Measurements from ENCODE around the gene OGDH. TPM values are rescaled to one million over a fixed set of nuclear protein-coding genes. Genes with fewer than 3 reads are reported as not detected.
"Not testable (repeated sequence)": the region's sequence is repeated elsewhere in the genome, so short reads cannot be mapped to it uniquely, and the experiment has no call there.

Gene OGDH
- total RNA-seq, 3 donors from 2014 or later (not counting 1 experiment from before 2014, with no cell fraction given), result 69.2 to 86.7 (median 81.4) TPM

GRCh38 chr7:44727158-44727936, 120.9 kb downstream of the OGDH start:
- WGBS (ENCODE audit: insufficient coverage), result 69% methylated on average over 6 of the region's 6 CpGs
- Histone ChIP-seq H3K9me3 (ENCODE audit: control insufficient read depth, insufficient read depth, low read length) (no peaks in the 10 kb centered on the region), H3K4me3 (ENCODE audit: low read length) (no peak overlapping the region), H3K36me3 (ENCODE audit: control insufficient read depth, insufficient read depth, low read length) (no peaks in the 10 kb centered on the region), H3K4me1 (ENCODE audit: control insufficient read depth, insufficient read depth, low read length) (no peaks in the 10 kb centered on the region), H3K27ac (ENCODE audit: low read length) (no peak overlapping the region), H3K27me3 (ENCODE audit: control insufficient read depth, insufficient read depth, low read length) (no peaks in the 10 kb centered on the region)
- intact Hi-C loops (cut with micrococcal nuclease), result no loop called here
- TF ChIP-seq CTCF (IDR thresholded peaks at IDR 0.05), result no peak
- Mint-ChIP-seq H3K9me3 (no peaks in the 10 kb centered on the region), H3K27ac (no peak overlapping the region), H3K27me3 (ENCODE audit: low read depth in 2 of 2) (peaks cover 0 to 3% of the 10 kb centered on the region in 2 donors), H3K4me1 (peaks cover 0 to 5% of the 10 kb centered on the region in 2 donors), H3K4me3 (no peak overlapping the region), H3K36me3 (no peaks in the 10 kb centered on the region)
- ATAC-seq, result no peak
- DNase-seq, result no peak

DNA sequence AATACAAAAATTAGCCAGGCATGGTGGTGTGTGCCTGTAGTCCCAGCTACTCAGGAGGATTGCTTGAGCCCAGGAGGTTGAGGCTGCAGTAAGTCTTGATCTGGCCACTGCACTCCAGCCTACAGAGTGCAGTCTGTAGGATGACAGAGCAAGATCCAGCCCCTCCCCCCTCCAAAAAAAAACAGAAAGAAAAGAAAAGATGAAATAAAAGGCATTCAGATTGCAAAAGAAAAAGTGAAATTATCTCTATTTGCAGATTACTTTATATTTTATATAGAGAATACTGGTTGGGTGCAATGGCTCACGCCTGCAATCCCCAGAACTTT, 121.5 kb downstream of the OGDH start:
- no peak overlapping the region for H3K27ac ChIP-seq (ENCODE audit: low read length)
- no peaks in the 10 kb centered on the region for H3K36me3 ChIP-seq (ENCODE audit: control insufficient read depth, insufficient read depth, low read length)
- Mint-ChIP-seq H3K9me3 (no peaks in the 10 kb centered on the region), H3K27me3 (ENCODE audit: low read depth in 2 of 2) (peaks cover 0 to 3% of the 10 kb centered on the region in 2 donors), H3K36me3 (no peaks in the 10 kb centered on the region), H3K4me1 (peaks cover 0 to 5% of the 10 kb centered on the region in 2 donors), H3K27ac (no peak overlapping the region), H3K4me3 (no peak overlapping the region)
- DNase-seq (no peak), ATAC-seq (no peak)
- H3K9me3 ChIP-seq (ENCODE audit: control insufficient read depth, insufficient read depth, low read length), result no peaks in the 10 kb centered on the region
- WGBS (ENCODE audit: insufficient coverage), result no CpG with 5 or more reads among the region's 1 CpG
- no peaks in the 10 kb centered on the region for H3K4me1 ChIP-seq (ENCODE audit: control insufficient read depth, insufficient read depth, low read length)
- no peak overlapping the region for H3K4me3 ChIP-seq (ENCODE audit: low read length)
- no peak for TF ChIP-seq CTCF (IDR thresholded peaks at IDR 0.05)
- no peaks in the 10 kb centered on the region for H3K27me3 ChIP-seq (ENCODE audit: control insufficient read depth, insufficient read depth, low read length)
- intact Hi-C loops (cut with micrococcal nuclease), result no loop called here

GRCh38 chr7:44729949-44730590, 123.6 kb downstream of the OGDH start:
- intact Hi-C loops (cut with micrococcal nuclease), result no loop called here
- no peak for DNase-seq
- no peak for TF ChIP-seq CTCF (IDR thresholded peaks at IDR 0.05)
- Mint-ChIP-seq H3K36me3 (no peaks in the 10 kb centered on the region), H3K9me3 (no peaks in the 10 kb centered on the region), H3K4me1 (peaks cover under 1 to 11% of the 10 kb centered on the region in 2 donors), H3K27ac (no peak overlapping the region), H3K4me3 (no peak overlapping the region), H3K27me3 (ENCODE audit: low read depth in 2 of 2) (peaks cover 0 to 3% of the 10 kb centered on the region in 2 donors)
- Histone ChIP-seq H3K4me3 (ENCODE audit: low read length) (no peak overlapping the region), H3K27ac (ENCODE audit: low read length) (no peak overlapping the region), H3K27me3 (ENCODE audit: control insufficient read depth, insufficient read depth, low read length) (no peaks in the 10 kb centered on the region), H3K36me3 (ENCODE audit: control insufficient read depth, insufficient read depth, low read length) (no peaks in the 10 kb centered on the region), H3K9me3 (ENCODE audit: control insufficient read depth, insufficient read depth, low read length) (no peaks in the 10 kb centered on the region), H3K4me1 (ENCODE audit: control insufficient read depth, insufficient read depth, low read length) (no peaks in the 10 kb centered on the region)
- ATAC-seq, result no peak
- 80% methylated on average over 12 of the region's 12 CpGs for WGBS (ENCODE audit: insufficient coverage)

GRCh38 chr7:44732971-44733370, 126.5 kb downstream of the OGDH start:
- H3K27ac ChIP-seq (ENCODE audit: low read length); DNase-seq; intact Hi-C loops (cut with micrococcal nuclease); H3K27ac Mint-ChIP-seq; H3K4me3 ChIP-seq (ENCODE audit: low read length); H3K36me3 ChIP-seq (ENCODE audit: control insufficient read depth, insufficient read depth, low read length); H3K36me3 Mint-ChIP-seq; H3K4me3 Mint-ChIP-seq; H3K4me1 ChIP-seq (ENCODE audit: control insufficient read depth, insufficient read depth, low read length); H3K9me3 Mint-ChIP-seq; ATAC-seq; H3K9me3 ChIP-seq (ENCODE audit: control insufficient read depth, insufficient read depth, low read length); H3K27me3 ChIP-seq (ENCODE audit: control insufficient read depth, insufficient read depth, low read length); H3K27me3 Mint-ChIP-seq (ENCODE audit: low read depth in 2 of 2): not testable (repeated sequence)
- peaks cover 8 to 18% of the 10 kb centered on the region in 2 donors for H3K4me1 Mint-ChIP-seq
- WGBS (ENCODE audit: insufficient coverage), result 90% methylated on average over 6 of the region's 6 CpGs

Data from natural killer cell (primary cell).